Measurements from ENCODE around the gene COL9A2.

DNA sequence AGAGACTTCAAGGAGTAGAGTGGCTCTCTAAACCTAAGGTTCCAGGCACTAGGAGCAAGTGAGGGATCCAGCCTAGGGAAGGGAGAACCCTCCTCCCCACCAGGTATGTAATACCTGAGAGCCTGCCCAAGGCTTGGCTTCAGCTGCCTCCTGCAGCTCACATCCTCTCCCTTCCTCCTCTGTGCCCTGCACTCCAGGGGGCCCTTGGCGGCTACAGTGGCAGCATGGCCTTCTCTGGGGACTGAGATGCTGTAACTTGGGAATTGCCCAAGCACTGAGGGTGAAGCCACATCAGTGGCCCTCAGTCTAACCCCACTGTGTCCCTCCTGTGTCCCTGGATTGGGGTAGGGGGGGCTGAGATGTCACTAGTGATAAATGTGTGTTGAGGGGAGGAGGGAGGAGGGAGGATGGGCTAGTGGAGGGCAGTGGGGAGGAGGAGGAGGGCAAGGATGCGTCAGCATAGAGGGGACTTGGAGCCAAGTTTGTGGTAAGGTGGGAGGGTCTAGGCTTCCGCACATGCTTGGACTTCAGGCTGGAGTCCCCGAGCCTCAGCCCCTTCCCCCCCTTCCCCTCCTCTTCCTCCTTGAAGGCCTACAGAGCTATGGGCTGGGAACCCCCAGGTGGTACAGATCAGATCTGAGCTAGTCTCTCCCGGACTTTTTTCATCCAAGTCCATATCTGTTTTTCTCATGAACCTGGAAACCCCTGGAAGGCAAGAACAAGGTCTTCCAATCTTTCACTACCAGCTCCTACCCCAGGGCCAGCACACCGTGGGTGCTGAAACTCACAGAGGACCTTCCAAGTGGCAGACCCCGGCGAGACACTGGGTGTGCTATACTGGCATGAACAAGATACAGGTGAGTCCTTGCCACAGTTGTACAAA lies 17.5 kb downstream of the COL9A2 start:
- TF ChIP-seq, protein P1, sequence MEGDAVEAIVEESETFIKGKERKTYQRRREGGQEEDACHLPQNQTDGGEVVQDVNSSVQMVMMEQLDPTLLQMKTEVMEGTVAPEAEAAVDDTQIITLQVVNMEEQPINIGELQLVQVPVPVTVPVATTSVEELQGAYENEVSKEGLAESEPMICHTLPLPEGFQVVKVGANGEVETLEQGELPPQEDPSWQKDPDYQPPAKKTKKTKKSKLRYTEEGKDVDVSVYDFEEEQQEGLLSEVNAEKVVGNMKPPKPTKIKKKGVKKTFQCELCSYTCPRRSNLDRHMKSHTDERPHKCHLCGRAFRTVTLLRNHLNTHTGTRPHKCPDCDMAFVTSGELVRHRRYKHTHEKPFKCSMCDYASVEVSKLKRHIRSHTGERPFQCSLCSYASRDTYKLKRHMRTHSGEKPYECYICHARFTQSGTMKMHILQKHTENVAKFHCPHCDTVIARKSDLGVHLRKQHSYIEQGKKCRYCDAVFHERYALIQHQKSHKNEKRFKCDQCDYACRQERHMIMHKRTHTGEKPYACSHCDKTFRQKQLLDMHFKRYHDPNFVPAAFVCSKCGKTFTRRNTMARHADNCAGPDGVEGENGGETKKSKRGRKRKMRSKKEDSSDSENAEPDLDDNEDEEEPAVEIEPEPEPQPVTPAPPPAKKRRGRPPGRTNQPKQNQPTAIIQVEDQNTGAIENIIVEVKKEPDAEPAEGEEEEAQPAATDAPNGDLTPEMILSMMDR (IDR thresholded peaks at IDR 0.05) = no peak
- no peak for TF ChIP-seq POLR2A (IDR thresholded peaks at IDR 0.05)

Measured in testis (tissue), 2 donors.